Upper lobe of left lung (tissue), 6 donors: ENCODE measurements around the gene DISC1. TPM values are rescaled to one million over a fixed set of nuclear protein-coding genes. Genes with fewer than 3 reads are reported as not detected.

ENCODE experiments used
- ATAC-seq, 2 donors: fragments of 200-7000 bp; cut with Tn5 transposase; one replicate each; pipeline ENCODE4 v1.9.1; 2022; ENCODE audit warnings: mild to moderate bottlenecking in 2 of 2, moderate library complexity in 2 of 2; ENCODE audit not compliant: low FRiP score in 2 of 2
- DNase-seq, 2 donors: peaks; one replicate each; pipeline ENCODE4 v3.0.0-alpha.2; 2019 to 2020
- H3K27ac ChIP-seq, 4 donors: fragments of 200-600 bp; sonication (generic); one replicate each; pipeline ENCODE4 v1.5.1; 2016 to 2019
- H3K27me3 ChIP-seq, 4 donors: fragments of 200-600 bp; sonication (generic); one replicate each; pipeline ENCODE4 v1.5.1; 2017 to 2019
- H3K36me3 ChIP-seq, 4 donors: fragments of 200-600 bp; sonication (generic); one replicate each; pipeline ENCODE4 v1.5.1; 2016 to 2019
- H3K4me1 ChIP-seq, 4 donors: fragments of 200-600 bp; sonication (generic); one replicate each; pipeline ENCODE4 v1.5.1; 2018 to 2019
- H3K4me3 ChIP-seq, 4 donors: fragments of 200-600 bp; sonication (generic); one replicate each; pipeline ENCODE4 v1.5.1; 2017 to 2019; ENCODE audit warnings: mild to moderate bottlenecking in 2 of 4, moderate library complexity in 1 of 4
- H3K9me3 ChIP-seq, 4 donors: fragments of 200-600 bp; sonication (generic); one replicate each; pipeline ENCODE4 v1.5.1; 2018 to 2019
- EP300 ChIP-seq, 4 donors: sonication (generic); formaldehyde crosslinking; IDR thresholded peaks; one replicate each; pipeline ENCODE4 v1.5.1; 2017; ENCODE audit warnings: antibody characterized with exemption in 4 of 4, control low read depth in 2 of 4
- POLR2A ChIP-seq, 4 donors: fragments of 450-650 bp; IDR thresholded peaks; one replicate each; pipeline ENCODE4 v1.5.1; 2016 to 2017; ENCODE audit warnings: antibody characterized with exemption in 4 of 4, mild to moderate bottlenecking in 2 of 4
- POLR2AphosphoS5 ChIP-seq, 2 donors: sonication (generic); formaldehyde crosslinking; IDR thresholded peaks; one replicate each; pipeline ENCODE4 v1.5.1; 2017; ENCODE audit warnings: antibody characterized with exemption in 2 of 2
- WGBS, 2 donors: methylation state at CpG; one replicate each; pipeline ENCODE4 v1.1.5; 2017 to 2018; 5-methylcytosine and 5-hydroxymethylcytosine counted together
- total RNA-seq, 6 donors: library from RNA; depleted of rRNA in 4 of 6; stranded (reverse); fragments of >200 nt in 4 of 6; gene quantifications; one replicate each; pipeline versions ENCODE4 v1.1.0 to v1.2.1, GENCODE V29; 2016 to 2021
- TF ChIP-seq, protein P1 (sequence below), 6 experiments: fragments of 450-650 bp in 4 of 6; fragments of 200-600 bp in 2 of 6; sonication (generic) in 2 of 6; IDR thresholded peaks; one replicate each; pipeline ENCODE4 v1.5.1; 2016 to 2019; ENCODE audit warnings: antibody characterized with exemption in 6 of 6
- donor health status: DM: no; HTN: no; CAD: no; lungs with moderate emphysema.
- donor health status: DM: no; HTN: yes; CAD: no; lungs with severe emphysema.

The DISC1 gene
- total RNA-seq, 6 donors from 2014 or later = 6.1 to 16.8 (median 10.5) TPM

DNA sequence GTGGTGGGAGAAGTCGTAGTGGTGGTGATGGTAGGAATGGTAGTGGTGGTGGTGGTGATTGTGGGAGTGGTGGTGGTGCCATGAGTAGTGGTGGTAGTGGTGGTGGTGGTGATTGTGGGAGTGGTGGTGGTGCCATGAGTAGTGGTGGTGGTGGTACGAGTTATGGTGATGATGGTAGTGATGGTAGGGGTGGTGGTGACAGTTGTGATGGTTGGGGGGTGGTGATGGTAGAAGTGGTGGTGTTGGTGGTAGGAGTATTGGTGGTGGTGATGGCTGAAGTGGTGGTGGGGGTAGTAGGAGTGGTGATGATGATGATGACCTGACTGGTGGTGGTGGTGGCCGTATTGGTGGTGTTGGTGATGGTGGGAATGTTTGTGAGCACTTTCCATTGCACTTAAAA is 107.1 kb downstream of the DISC1 start:
- no peaks in the 10 kb centered on the region for H3K9me3 ChIP-seq
- H3K4me3 ChIP-seq = no peak overlapping the region
- H3K27ac ChIP-seq = peak overlapping the region in 1 of 4 donors; percentile 26
- TF ChIP-seq POLR2AphosphoS5 (IDR thresholded peaks at IDR 0.05) (no peak), EP300 (IDR thresholded peaks at IDR 0.05) (no peak), POLR2A (IDR thresholded peaks at IDR 0.05) (no peak)
- TF ChIP-seq, protein P1, sequence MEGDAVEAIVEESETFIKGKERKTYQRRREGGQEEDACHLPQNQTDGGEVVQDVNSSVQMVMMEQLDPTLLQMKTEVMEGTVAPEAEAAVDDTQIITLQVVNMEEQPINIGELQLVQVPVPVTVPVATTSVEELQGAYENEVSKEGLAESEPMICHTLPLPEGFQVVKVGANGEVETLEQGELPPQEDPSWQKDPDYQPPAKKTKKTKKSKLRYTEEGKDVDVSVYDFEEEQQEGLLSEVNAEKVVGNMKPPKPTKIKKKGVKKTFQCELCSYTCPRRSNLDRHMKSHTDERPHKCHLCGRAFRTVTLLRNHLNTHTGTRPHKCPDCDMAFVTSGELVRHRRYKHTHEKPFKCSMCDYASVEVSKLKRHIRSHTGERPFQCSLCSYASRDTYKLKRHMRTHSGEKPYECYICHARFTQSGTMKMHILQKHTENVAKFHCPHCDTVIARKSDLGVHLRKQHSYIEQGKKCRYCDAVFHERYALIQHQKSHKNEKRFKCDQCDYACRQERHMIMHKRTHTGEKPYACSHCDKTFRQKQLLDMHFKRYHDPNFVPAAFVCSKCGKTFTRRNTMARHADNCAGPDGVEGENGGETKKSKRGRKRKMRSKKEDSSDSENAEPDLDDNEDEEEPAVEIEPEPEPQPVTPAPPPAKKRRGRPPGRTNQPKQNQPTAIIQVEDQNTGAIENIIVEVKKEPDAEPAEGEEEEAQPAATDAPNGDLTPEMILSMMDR (IDR thresholded peaks at IDR 0.05) = no peak
- H3K36me3 ChIP-seq = no peaks in the 10 kb centered on the region
- no peaks in the 10 kb centered on the region for H3K27me3 ChIP-seq
- ATAC-seq (peak in 1 of 2 donors; percentile 30), DNase-seq (no peak)
- WGBS, 2 donors = 79 to 96% methylated on average over 3 of the region's 3 CpGs
- H3K4me1 ChIP-seq = no peaks in the 10 kb centered on the region

DNA sequence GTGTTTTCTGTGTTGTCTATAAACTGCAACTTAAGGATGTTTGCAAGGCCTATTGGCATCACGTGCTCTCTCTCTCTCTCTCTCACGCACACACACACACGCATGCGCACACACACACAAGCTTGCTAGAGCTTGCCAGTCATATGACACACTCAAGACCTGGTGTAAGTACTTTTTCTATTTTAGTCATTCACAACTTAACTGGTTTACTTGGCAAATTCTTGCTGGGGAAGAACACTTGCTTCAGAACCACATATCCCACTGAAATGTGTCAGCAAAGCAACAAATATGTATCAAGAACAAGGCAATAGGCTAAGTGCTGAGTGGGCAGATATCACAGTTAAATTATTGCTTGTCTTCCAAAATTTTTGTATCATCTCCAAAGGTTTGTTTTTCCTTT is 107.8 kb downstream of the DISC1 start:
- no peak for ATAC-seq

DNA sequence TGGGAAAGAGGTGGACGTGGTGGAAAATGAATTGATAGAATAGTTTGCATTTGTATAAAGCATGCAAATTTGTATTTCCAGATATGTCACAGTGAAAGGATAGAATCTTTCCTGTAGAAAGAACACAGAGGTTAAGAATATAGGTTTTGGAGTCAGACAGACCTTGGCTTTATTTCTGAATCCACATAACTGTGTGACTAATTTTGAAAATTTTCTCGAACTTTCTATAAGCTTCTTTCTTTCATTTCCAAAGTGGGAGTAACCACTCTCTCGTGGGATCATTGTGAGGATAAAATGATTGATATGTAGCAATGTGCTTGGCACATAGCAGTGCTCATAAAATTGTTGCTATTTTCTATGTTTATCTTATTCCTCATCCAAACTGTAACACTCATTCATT is 108.8 kb downstream of the DISC1 start:
- Histone ChIP-seq H3K27ac (no peak overlapping the region), H3K4me3 (no peak overlapping the region), H3K36me3 (no peaks in the 10 kb centered on the region), H3K4me1 (no peaks in the 10 kb centered on the region), H3K9me3 (no peaks in the 10 kb centered on the region), H3K27me3 (no peaks in the 10 kb centered on the region)
- ATAC-seq (no peak), DNase-seq (no peak)
- TF ChIP-seq EP300 (IDR thresholded peaks at IDR 0.05) = no peak
- TF ChIP-seq POLR2A (IDR thresholded peaks at IDR 0.05) = no peak
- TF ChIP-seq, protein P1 (IDR thresholded peaks at IDR 0.05) = no peak
- TF ChIP-seq POLR2AphosphoS5 (IDR thresholded peaks at IDR 0.05) = no peak
- WGBS, 2 donors = 77 to 79% methylated on average over 3 of the region's 3 CpGs

More for the DNA sequence above, 107.8 kb downstream of the DISC1 start:
- Histone ChIP-seq H3K4me3 (no peak overlapping the region), H3K36me3 (no peaks in the 10 kb centered on the region), H3K4me1 (no peaks in the 10 kb centered on the region), H3K9me3 (no peaks in the 10 kb centered on the region), H3K27ac (no peak overlapping the region), H3K27me3 (no peaks in the 10 kb centered on the region)
- 86 to 91% methylated on average over 4 of the region's 4 CpGs for WGBS, 2 donors
- no peak for DNase-seq
- TF ChIP-seq, protein P1 (IDR thresholded peaks at IDR 0.05) = no peak

DNA sequence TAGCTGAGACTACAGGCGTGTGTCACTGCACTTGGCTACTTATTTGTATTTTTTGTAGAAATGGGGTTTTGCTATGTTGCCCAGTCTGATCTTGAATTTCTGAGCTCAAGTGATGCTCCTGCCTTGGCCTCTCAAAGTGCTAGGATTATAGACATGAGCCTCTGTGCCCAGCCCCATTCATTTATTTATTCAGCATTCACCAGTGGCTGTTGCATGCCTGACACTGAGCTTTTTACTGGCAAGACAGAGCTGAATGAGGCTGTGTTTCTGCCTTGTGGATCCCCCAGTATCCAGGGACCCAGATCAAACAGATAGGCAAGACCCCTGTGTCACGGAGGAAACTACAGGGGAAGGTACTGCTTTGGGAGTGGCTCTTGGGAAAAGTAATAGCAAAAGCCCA is 109.4 kb downstream of the DISC1 start:
- TF ChIP-seq POLR2AphosphoS5 (IDR thresholded peaks at IDR 0.05) (no peak), EP300 (IDR thresholded peaks at IDR 0.05) (no peak), POLR2A (IDR thresholded peaks at IDR 0.05) (no peak)
- TF ChIP-seq, protein P1 (IDR thresholded peaks at IDR 0.05) = no peak
- no peak for DNase-seq
- no peak for ATAC-seq
- Histone ChIP-seq H3K9me3 (no peaks in the 10 kb centered on the region), H3K27ac (no peak overlapping the region), H3K27me3 (no peaks in the 10 kb centered on the region), H3K4me3 (no peak overlapping the region), H3K4me1 (no peaks in the 10 kb centered on the region), H3K36me3 (no peaks in the 10 kb centered on the region)
- 92 to 100% methylated on average over 2 of the region's 2 CpGs for WGBS, 2 donors

DNA sequence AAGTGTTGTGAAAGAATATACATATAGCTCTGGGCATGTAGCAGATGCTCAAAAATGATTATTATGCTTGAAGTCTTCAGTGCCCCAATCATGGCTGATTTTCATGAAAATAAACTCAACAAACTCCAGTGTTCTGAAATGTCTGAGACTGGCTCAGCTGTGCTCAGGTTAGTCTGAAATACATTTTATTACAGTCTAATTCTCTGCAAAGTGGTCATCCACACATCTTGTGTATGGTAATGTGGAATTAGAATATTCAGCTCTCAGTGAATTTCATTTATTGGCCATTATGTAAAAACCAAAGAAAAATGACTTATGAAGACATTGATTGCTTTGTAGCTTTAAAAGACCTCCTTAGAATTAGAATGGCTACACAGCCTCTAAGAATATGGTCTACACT is 109.9 kb downstream of the DISC1 start:
- DNase-seq (no peak), ATAC-seq (no peak)
- Histone ChIP-seq H3K4me1 (no peaks in the 10 kb centered on the region), H3K4me3 (no peak overlapping the region), H3K27ac (no peak overlapping the region), H3K27me3 (no peaks in the 10 kb centered on the region), H3K36me3 (no peaks in the 10 kb centered on the region), H3K9me3 (no peaks in the 10 kb centered on the region)
- no peak for TF ChIP-seq POLR2A (IDR thresholded peaks at IDR 0.05)
